NCI-H510A treated with DMSO at 0.1 percent for 48 hours (cell line): ENCODE data around the gene NHSL2.

Experiments used
- DNase-seq: peaks from one replicate; lab custom pipeline; 2025; lab: John Stamatoyannopoulos, UW

NHSL2 gene

GRCh38 chrX:72019487-72019886 is 108.8 kb downstream of the NHSL2 start:
- no peak for DNase-seq

- DNase-seq: no peak
These were observed 109.6 kb downstream of the NHSL2 start for GRCh38 chrX:72020204-72020603.

- DNase-seq: no peak
These were observed 110.1 kb downstream of the NHSL2 start for GRCh38 chrX:72020788-72021187.

- DNase-seq: no peak
These were observed 111.3 kb downstream of the NHSL2 start for GRCh38 chrX:72021975-72022374.

GRCh38 chrX:72023071-72023470 is 112.4 kb downstream of the NHSL2 start:
- no peak for DNase-seq

GRCh38 chrX:72025236-72025770 is 114.7 kb downstream of the NHSL2 start:
- DNase-seq: no peak

- DNase-seq: no peak
These were observed 115.8 kb downstream of the NHSL2 start for GRCh38 chrX:72026341-72027023.

- no peak for DNase-seq
These were observed 116.6 kb downstream of the NHSL2 start for GRCh38 chrX:72027024-72027913.

GRCh38 chrX:72027914-72028307 is 117.3 kb downstream of the NHSL2 start:
- DNase-seq: no peak

- DNase-seq: no peak
These were observed 118.2 kb downstream of the NHSL2 start for GRCh38 chrX:72028701-72029470.

- DNase-seq: no peak
These were observed 119.1 kb downstream of the NHSL2 start for GRCh38 chrX:72029483-72030411.

GRCh38 chrX:72030431-72030830 is 119.8 kb downstream of the NHSL2 start:
- DNase-seq: no peak

GRCh38 chrX:72031118-72031517 is 120.5 kb downstream of the NHSL2 start:
- no peak for DNase-seq

GRCh38 chrX:72031634-72032033 is 121.0 kb downstream of the NHSL2 start:
- DNase-seq: no peak

- DNase-seq: no peak
These were observed 127.0 kb downstream of the NHSL2 start for GRCh38 chrX:72037601-72038000.

GRCh38 chrX:72038016-72038415 is 127.4 kb downstream of the NHSL2 start:
- no peak for DNase-seq

GRCh38 chrX:72038868-72039267 is 128.2 kb downstream of the NHSL2 start:
- DNase-seq: no peak

- no peak for DNase-seq
These were observed 129.9 kb downstream of the NHSL2 start for GRCh38 chrX:72040506-72040905.

- no peak for DNase-seq
These were observed 130.5 kb downstream of the NHSL2 start for GRCh38 chrX:72041176-72041575.

- no peak for DNase-seq
These were observed 131.5 kb downstream of the NHSL2 start for GRCh38 chrX:72041871-72042851.
